ENCODE measurements around the gene TM4SF18.

- TF ChIP-seq, protein P1, sequence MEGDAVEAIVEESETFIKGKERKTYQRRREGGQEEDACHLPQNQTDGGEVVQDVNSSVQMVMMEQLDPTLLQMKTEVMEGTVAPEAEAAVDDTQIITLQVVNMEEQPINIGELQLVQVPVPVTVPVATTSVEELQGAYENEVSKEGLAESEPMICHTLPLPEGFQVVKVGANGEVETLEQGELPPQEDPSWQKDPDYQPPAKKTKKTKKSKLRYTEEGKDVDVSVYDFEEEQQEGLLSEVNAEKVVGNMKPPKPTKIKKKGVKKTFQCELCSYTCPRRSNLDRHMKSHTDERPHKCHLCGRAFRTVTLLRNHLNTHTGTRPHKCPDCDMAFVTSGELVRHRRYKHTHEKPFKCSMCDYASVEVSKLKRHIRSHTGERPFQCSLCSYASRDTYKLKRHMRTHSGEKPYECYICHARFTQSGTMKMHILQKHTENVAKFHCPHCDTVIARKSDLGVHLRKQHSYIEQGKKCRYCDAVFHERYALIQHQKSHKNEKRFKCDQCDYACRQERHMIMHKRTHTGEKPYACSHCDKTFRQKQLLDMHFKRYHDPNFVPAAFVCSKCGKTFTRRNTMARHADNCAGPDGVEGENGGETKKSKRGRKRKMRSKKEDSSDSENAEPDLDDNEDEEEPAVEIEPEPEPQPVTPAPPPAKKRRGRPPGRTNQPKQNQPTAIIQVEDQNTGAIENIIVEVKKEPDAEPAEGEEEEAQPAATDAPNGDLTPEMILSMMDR (IDR thresholded peaks at IDR 0.05): no peak
- TF ChIP-seq POLR2AphosphoS5 (IDR thresholded peaks at IDR 0.05; ENCODE audit: low read depth, low read length): no peak
- no peak for TF ChIP-seq TCF7L2 (IDR thresholded peaks at IDR 0.05; ENCODE audit: low read depth, low read length)
These were observed 54.5 kb downstream of the TM4SF18 start for GRCh38 chr3:149278911-149279310.
